ENCODE measurements around the gene PSKH1. TPM values are rescaled to one million over a fixed set of nuclear protein-coding genes. Genes with fewer than 3 reads are reported as not detected.
A peak's percentile ranks its signal among the peaks of the same experiment; 100 is the strongest.

Gene PSKH1
- total and polyA plus RNA-seq, 9 of the 15 experiments (the other 6 are each of a cell fraction or from before 2014, with no cell fraction given), result 0.96 to 20.9 (median 9.4) TPM

DNA sequence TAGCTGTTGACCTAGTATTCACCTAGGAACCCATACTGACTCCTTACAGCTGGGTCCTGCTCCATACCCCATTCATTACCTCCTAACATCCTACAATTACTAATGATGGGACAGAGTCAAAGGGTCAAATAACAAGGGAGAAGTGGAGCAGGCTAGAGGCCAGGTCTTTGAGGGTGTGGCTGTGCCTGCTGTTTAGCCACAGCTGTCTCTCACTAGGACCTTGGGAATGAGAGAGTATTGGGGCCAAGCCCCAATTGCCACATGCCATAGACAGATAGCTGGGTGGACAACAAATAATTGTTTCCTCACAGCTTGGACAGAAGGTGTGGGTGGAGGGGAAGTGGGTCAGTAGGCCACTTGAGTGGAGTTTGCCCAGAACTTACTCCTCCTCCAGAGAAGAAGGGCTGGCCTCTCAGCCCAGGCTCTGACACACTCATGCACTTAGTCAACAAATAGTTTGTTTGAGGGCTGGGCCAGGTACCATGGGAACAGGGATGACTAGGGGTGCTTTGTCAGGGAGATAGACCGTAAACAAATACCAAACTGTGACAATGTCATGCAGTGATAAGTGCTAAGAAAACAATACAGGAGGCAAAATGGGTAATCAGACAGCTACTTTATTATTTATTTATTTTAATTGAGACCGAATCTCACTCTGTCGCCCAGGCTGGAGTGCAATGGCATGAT, 35.4 kb upstream of the PSKH1 start (continued):
- no peak for TF ChIP-seq MAZ (CRISPR knock-in tag; conservative IDR thresholded peaks at IDR 0.05 in 1 of 2, IDR thresholded peaks at IDR 0.05 in 1 of 2)
- no peak for TF ChIP-seq RBFOX2 (IDR thresholded peaks at IDR 0.05; ENCODE audit: low read depth, low read length)
- TF ChIP-seq GABPA (tag; conservative IDR thresholded peaks at IDR 0.05; ENCODE audit: low read depth), result 0 out of 2 replicates have a peak, but pooled peaks have one; percentile 10
- no peak for TF ChIP-seq CEBPG (CRISPR knock-in tag; IDR thresholded peaks at IDR 0.05)
- peak; percentile 13 to 70; a peak in 2 of 4 replicates for TF ChIP-seq CEBPG (tag; conservative IDR thresholded peaks at IDR 0.05 in 1 of 2, IDR thresholded peaks at IDR 0.05 in 1 of 2)
- TF ChIP-seq BRD9 (IDR thresholded peaks at IDR 0.05; ENCODE audit: low read depth, partially characterized antibody), result no peak
- peak; percentile 60 for TF ChIP-seq CBFA2T3 (IDR thresholded peaks at IDR 0.05)
- TF ChIP-seq REST (IDR thresholded peaks at IDR 0.05; ENCODE audit: borderline replicate concordance), result no peak
- no peak for TF ChIP-seq REST (CRISPR knock-in tag; IDR thresholded peaks at IDR 0.05; ENCODE audit: low read depth)
- no peak for TF ChIP-seq SIRT6 (IDR thresholded peaks at IDR 0.05; ENCODE audit: low read depth, low read length)
- TF ChIP-seq DPF2 (IDR thresholded peaks at IDR 0.05), result 0 out of 2 replicates have a peak, but pooled peaks have one; percentile 42
